ENCODE data around the gene TTC34. TPM values are rescaled to one million over a fixed set of nuclear protein-coding genes. Genes with fewer than 3 reads are reported as not detected.
A peak's percentile ranks its signal among the peaks of the same experiment; 100 is the strongest.

TTC34 gene
- total RNA-seq, 1 donor from 2014 or later = under 0.01 TPM

GRCh38 chr1:2639203-2639602 lies 162.3 kb downstream of the TTC34 start:
- no peaks in the 10 kb centered on the region for H3K36me3 ChIP-seq (ENCODE audit: control insufficient read depth, insufficient read depth, low read length)
- no peak overlapping the region for H3K4me3 ChIP-seq (ENCODE audit: low read depth, low read length)
- FAIRE-seq = no peak
- no peak for TF ChIP-seq CTCF (IDR thresholded peaks at IDR 0.05; ENCODE audit: insufficient read depth, low read length, severe bottlenecking)
- no peak for DNase-seq (ENCODE audit: low read depth)
- no peaks in the 10 kb centered on the region for H3K27me3 ChIP-seq (ENCODE audit: control insufficient read depth, insufficient read depth, low read length)

DNA sequence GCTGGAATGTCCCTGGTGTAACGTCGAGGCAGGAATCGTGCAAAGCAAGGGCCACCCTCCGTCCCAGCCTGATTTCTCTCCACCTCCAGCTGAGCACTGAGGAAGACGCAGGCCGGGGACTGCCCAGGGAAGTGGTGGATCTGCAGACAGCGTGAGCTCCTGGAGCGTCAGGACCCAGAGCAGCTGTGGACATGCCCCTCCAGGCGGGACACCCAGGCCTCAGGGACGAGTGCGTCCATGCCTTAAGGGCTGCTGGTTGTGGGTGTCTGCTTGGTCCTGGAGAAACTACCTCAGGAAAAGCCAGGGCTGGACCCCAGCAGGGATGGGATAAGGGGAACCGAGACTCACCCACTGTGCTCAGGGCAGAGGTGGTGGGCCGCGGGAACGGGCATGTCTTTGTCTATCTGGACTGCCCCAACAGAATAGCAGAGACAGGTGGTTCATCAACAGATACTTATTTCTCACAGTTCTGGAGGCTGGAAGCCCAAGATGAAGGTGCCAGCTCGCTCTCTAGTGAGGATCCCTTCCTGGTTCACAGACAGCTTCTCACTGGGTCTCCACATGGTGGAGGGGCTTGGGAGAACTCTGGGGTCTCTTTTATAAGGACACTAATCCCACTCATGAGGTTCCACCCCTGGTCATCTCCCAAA lies 162.9 kb downstream of the TTC34 start:
- DNase-seq (ENCODE audit: low read depth) = no peak
- no peak for TF ChIP-seq CTCF (IDR thresholded peaks at IDR 0.05; ENCODE audit: insufficient read depth, low read length, severe bottlenecking)
- H3K36me3 ChIP-seq (ENCODE audit: control insufficient read depth, insufficient read depth, low read length) = no peaks in the 10 kb centered on the region
- no peak for FAIRE-seq
- H3K4me3 ChIP-seq (ENCODE audit: low read depth, low read length) = no peak overlapping the region
- H3K27me3 ChIP-seq (ENCODE audit: control insufficient read depth, insufficient read depth, low read length) = no peaks in the 10 kb centered on the region

DNA sequence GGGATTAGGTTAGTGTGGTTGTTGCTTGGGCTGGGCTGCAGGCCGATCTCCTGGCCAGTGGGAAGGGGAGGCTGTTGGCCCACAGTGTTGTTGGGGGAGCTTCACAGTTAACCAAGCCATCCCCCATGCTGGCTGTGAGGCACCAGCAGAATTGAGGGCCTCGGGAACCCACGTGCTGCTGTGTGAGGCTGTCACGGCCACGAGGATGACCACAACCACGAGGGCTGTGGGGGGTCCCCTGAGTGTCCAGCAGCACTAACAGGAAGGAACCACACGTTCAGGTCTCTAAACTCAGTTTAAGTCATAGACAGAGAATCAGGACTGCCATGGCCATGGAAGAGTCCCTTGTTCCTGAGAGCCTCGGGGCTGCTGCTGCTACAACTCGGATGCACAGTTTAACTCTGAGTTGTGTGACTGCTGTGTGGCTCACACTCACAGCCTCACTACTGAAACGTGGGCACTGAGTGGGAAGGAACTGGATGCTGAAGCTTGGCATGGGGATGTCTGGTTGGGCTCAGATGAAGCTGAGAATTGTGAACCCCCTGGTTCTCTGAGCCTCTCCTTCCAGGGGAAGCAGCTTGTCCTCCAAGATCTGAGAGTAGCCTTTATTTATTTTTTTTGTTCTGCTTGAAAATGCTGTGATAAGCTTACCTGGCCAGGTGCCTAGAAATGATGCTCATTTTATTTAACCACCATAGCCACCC lies 163.9 kb downstream of the TTC34 start:
- no peak for TF ChIP-seq CTCF (IDR thresholded peaks at IDR 0.05; ENCODE audit: insufficient read depth, low read length, severe bottlenecking)
- no peak for FAIRE-seq

DNA sequence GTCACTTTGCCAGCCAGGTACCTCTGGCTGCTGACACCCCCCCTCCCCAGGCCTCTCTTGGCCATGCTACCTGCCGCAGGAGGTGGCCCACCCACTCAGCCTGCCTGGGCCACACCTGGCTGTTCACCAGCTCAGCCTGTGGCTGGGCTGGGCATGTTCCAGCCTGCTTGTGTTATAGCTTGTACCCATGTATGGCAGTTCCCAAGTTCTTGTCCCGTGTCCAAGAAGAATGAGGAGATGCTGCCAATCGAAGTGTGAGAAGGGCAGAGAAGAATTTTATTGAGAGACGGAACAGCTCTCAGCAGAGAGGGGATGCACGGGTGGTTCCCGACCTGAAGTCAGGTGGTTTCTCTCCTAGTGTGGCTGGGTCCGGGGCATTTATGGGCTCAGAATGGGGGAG lies 164.8 kb downstream of the TTC34 start:
- no peak overlapping the region for H3K4me3 ChIP-seq (ENCODE audit: low read depth, low read length)
- no peaks in the 10 kb centered on the region for H3K27me3 ChIP-seq (ENCODE audit: control insufficient read depth, insufficient read depth, low read length)
- no peak for TF ChIP-seq CTCF (IDR thresholded peaks at IDR 0.05; ENCODE audit: insufficient read depth, low read length, severe bottlenecking)
- H3K36me3 ChIP-seq (ENCODE audit: control insufficient read depth, insufficient read depth, low read length) = no peaks in the 10 kb centered on the region
- DNase-seq (ENCODE audit: low read depth) (peak; percentile 62), FAIRE-seq (no peak)

More for the DNA sequence above, 163.9 kb downstream of the TTC34 start:
- no peak for DNase-seq (ENCODE audit: low read depth)
- Histone ChIP-seq H3K36me3 (ENCODE audit: control insufficient read depth, insufficient read depth, low read length) (no peaks in the 10 kb centered on the region), H3K27me3 (ENCODE audit: control insufficient read depth, insufficient read depth, low read length) (no peaks in the 10 kb centered on the region), H3K4me3 (ENCODE audit: low read depth, low read length) (no peak overlapping the region)

DNA sequence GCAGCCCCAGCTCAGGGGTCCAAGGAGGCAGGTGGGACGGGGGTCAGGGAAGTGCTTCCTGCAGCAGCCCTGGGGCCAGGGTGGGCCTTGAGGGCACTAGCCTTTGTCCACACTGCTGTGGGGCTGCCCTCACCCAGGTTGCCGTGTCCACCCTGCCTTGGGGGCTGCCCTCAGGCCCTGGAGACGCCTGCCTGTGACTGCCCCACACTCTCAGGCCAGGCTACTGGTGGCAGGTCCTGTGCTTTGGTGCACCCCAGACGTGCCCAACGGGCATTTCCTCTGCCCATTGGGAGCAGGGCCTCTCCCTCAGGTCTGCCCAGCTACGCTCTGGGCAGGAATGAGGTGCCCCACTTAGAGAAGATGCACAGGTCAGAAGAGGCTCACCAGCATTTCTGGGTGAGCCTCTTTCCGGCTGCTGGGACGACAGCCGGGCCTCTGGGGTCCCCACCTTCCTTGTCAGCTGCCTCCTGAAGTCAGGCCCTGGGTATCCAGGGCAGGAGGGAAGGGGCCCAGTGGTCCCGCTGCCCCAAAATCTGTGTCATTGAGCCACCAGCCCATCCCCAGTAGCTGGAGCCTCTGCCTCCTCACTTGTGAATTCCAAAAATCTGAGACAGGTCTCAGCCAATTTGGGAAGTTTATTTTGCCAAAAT lies 166.0 kb downstream of the TTC34 start:
- Histone ChIP-seq H3K27me3 (ENCODE audit: control insufficient read depth, insufficient read depth, low read length) (no peaks in the 10 kb centered on the region), H3K4me3 (ENCODE audit: low read depth, low read length) (no peak overlapping the region), H3K36me3 (ENCODE audit: control insufficient read depth, insufficient read depth, low read length) (no peaks in the 10 kb centered on the region)
- no peak for TF ChIP-seq CTCF (IDR thresholded peaks at IDR 0.05; ENCODE audit: insufficient read depth, low read length, severe bottlenecking)
- DNase-seq (ENCODE audit: low read depth) (no peak), FAIRE-seq (no peak)

Data from bronchial epithelial cell (primary cell).